Measurements from ENCODE around the gene COMP.

- TF ChIP-seq, protein P1, sequence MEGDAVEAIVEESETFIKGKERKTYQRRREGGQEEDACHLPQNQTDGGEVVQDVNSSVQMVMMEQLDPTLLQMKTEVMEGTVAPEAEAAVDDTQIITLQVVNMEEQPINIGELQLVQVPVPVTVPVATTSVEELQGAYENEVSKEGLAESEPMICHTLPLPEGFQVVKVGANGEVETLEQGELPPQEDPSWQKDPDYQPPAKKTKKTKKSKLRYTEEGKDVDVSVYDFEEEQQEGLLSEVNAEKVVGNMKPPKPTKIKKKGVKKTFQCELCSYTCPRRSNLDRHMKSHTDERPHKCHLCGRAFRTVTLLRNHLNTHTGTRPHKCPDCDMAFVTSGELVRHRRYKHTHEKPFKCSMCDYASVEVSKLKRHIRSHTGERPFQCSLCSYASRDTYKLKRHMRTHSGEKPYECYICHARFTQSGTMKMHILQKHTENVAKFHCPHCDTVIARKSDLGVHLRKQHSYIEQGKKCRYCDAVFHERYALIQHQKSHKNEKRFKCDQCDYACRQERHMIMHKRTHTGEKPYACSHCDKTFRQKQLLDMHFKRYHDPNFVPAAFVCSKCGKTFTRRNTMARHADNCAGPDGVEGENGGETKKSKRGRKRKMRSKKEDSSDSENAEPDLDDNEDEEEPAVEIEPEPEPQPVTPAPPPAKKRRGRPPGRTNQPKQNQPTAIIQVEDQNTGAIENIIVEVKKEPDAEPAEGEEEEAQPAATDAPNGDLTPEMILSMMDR (IDR thresholded peaks at IDR 0.05; ENCODE audit: low read depth, low read length): no peak
- no peak for TF ChIP-seq EZH2phosphoT487 (IDR thresholded peaks at IDR 0.05; ENCODE audit: low read depth)
These were observed 40.7 kb downstream of the COMP start for GRCh38 chr19:18750295-18750970.
